Endothelial cell of umbilical vein (primary cell): ENCODE data around the gene XYLT1. TPM values are rescaled to one million over a fixed set of nuclear protein-coding genes. Genes with fewer than 3 reads are reported as not detected.

Experiments
- BruUV-seq: library from RNA; stranded (reverse); fragments of 400-500 nt; replicated peaks from 2 replicates; lab custom pipeline; 2021; lab: Mats Ljungman, UMichigan
- CTCF ChIA-PET: fragments of 300-600, 350-600 bp; sonication (Branson Sonifier 250); formaldehyde crosslinking; loops from one replicate; lab custom pipeline; 2021; ENCODE audit warnings: antibody characterized with exemption, inconsistent platforms; lab: Charles Lee
- POLR2A ChIA-PET: fragments of 300-600, 350-600 bp; sonication (Branson Sonifier 250); formaldehyde crosslinking; loops from one replicate; lab custom pipeline; 2021; ENCODE audit warnings: antibody characterized with exemption, inconsistent platforms; lab: Charles Lee
- DNase-seq: peaks from one replicate; pipeline ENCODE4 v3.0.0-alpha.2; 2011; ENCODE audit warnings: low read depth, low spot score
- FAIRE-seq: peaks from 2 replicates; lab custom pipeline; 2011; peaks lifted over from hg19 to GRCh38; lab: Jason Lieb, UNC
- H2AFZ ChIP-seq: 2 replicates; pipeline ENCODE4 v1.6.0; 2012; ENCODE audit warnings: low read depth, low read length, control low read depth, inconsistent platforms
- H3K27ac ChIP-seq: 2 replicates; pipeline ENCODE4 v1.5.1; 2011; ENCODE audit warnings: low read depth, mild to moderate bottlenecking, control low read depth, low read length, moderate library complexity; ENCODE audit not compliant: insufficient read depth
- H3K27me3 ChIP-seq, 2 experiments: 2 replicates each; pipeline versions ENCODE4 v1.6.0 to v1.6.1; 2011; ENCODE audit warnings: low read length in 2 of 2, mixed read lengths in 1 of 2; ENCODE audit not compliant: control insufficient read depth in 2 of 2, insufficient read depth in 2 of 2
- H3K36me3 ChIP-seq, 2 experiments: 2 replicates in 1 of 2; 3 replicates in 1 of 2; pipeline ENCODE4 v1.5.1; 2011; ENCODE audit warnings: low read length in 2 of 2, mild to moderate bottlenecking in 1 of 2, moderate library complexity in 1 of 2; ENCODE audit not compliant: control insufficient read depth in 2 of 2, insufficient read depth in 2 of 2; ENCODE audit errors: extremely low read depth in 1 of 2
- H3K4me1 ChIP-seq: 3 replicates; pipeline ENCODE4 v1.5.1; 2011; ENCODE audit warnings: mild to moderate bottlenecking, low read length; ENCODE audit not compliant: control insufficient read depth, insufficient read depth; ENCODE audit errors: extremely low read depth
- H3K4me2 ChIP-seq: 2 replicates; pipeline ENCODE4 v1.6.1; 2011; ENCODE audit warnings: low read length, control low read depth, mixed read lengths; ENCODE audit not compliant: insufficient read depth
- H3K4me3 ChIP-seq, 3 experiments: fragments of 200-600 bp in 1 of 3; sonication (generic), shearing (Covaris generic) in 1 of 3; replicated peaks in 1 of 3; 2 replicates each; pipeline ENCODE4 v1.5.1; 2011 to 2016; ENCODE audit warnings: control low read depth in 3 of 3, low read length in 3 of 3, mild to moderate bottlenecking in 2 of 3, inconsistent platforms in 1 of 3, low read depth in 1 of 3, moderate library complexity in 1 of 3; ENCODE audit not compliant: insufficient read depth in 1 of 3
- H3K79me2 ChIP-seq: 2 replicates; pipeline ENCODE4 v1.6.0; 2012; ENCODE audit warnings: low read length, inconsistent platforms; ENCODE audit not compliant: control insufficient read depth, insufficient read depth
- H3K9ac ChIP-seq: replicated peaks from 2 replicates; pipeline ENCODE3; 2011; ENCODE audit warnings: low read length, control low read depth; ENCODE audit not compliant: insufficient read depth; ENCODE audit errors: extremely low read depth
- H3K9me1 ChIP-seq: replicated peaks from 3 replicates; pipeline ENCODE4 v1.6.0; 2011; ENCODE audit warnings: mild to moderate bottlenecking, low read length; ENCODE audit not compliant: control insufficient read depth, insufficient read depth; ENCODE audit errors: extremely low read depth
- H3K9me3 ChIP-seq: replicated peaks from 2 replicates; pipeline ENCODE4 v1.5.1; 2012; ENCODE audit warnings: low read length, inconsistent platforms; ENCODE audit not compliant: control insufficient read depth, insufficient read depth
- H4K20me1 ChIP-seq: replicated peaks from 2 replicates; pipeline ENCODE3; 2011; ENCODE audit warnings: mild to moderate bottlenecking, low read length; ENCODE audit not compliant: control insufficient read depth, insufficient read depth; ENCODE audit errors: extremely low read depth
- EZH2 ChIP-seq: IDR thresholded peaks from 2 replicates; pipeline ENCODE4 v1.6.1; 2012; ENCODE audit warnings: borderline replicate concordance, low read depth, mild to moderate bottlenecking, moderate library complexity, low read length, inconsistent platforms; ENCODE audit not compliant: severe bottlenecking
- FOS ChIP-seq: IDR thresholded peaks from 2 replicates; pipeline ENCODE4 v1.6.1; 2011; ENCODE audit warnings: mild to moderate bottlenecking, low read length, moderate library complexity, borderline replicate concordance; ENCODE audit not compliant: insufficient read depth
- GATA2 ChIP-seq: IDR thresholded peaks from 2 replicates; pipeline ENCODE4 v1.7.0; 2011; ENCODE audit warnings: low read depth, mild to moderate bottlenecking, moderate library complexity, mixed read lengths, low read length; ENCODE audit not compliant: insufficient read length, insufficient read depth
- JUN ChIP-seq: IDR thresholded peaks from 2 replicates; pipeline ENCODE4 v1.6.1; 2011; ENCODE audit warnings: borderline replicate concordance, low read depth; ENCODE audit not compliant: insufficient read length, insufficient read depth
- POLR2AphosphoS5 ChIP-seq: IDR thresholded peaks from 2 replicates; pipeline ENCODE4 v1.6.1; 2012; ENCODE audit warnings: low read depth, mild to moderate bottlenecking, control low read depth, low read length, moderate library complexity; ENCODE audit not compliant: insufficient read depth
- dilution Hi-C: fragments of 300-500 bp; cut with MboI; formaldehyde crosslinking; loops from one replicate; pipeline ENCODE4 v1.15.0; 2019; ENCODE audit warnings: low sequenced_read_pairs; ENCODE audit not compliant: extremely low pct_ligation_motif_present
- intact Hi-C: fragments of 100-400 bp; cut with micrococcal nuclease; formaldehyde crosslinking; loops from one replicate; pipeline ENCODE4 v1.10.0; 2022
- polyA plus RNA-seq, 4 experiments: library from polyadenylated mRNA; depleted of rRNA in 3 of 4; stranded (reverse) in 3 of 4; unstranded in 1 of 4; fragments of >200 nt; gene quantifications; 2 replicates each; pipeline versions ENCODE4 v1.2.1 to v1.2.3, GENCODE V29; 2011 to 2012; ENCODE audit warnings: missing spikeins in 1 of 4
- total RNA-seq: library from RNA; stranded (reverse); gene quantifications from 2 replicates; pipeline ENCODE4 v1.2.3, GENCODE V29; 2021

The XYLT1 gene
- total and polyA plus RNA-seq, 2 donors (not counting 3 experiments of a cell fraction or from before 2014, with no cell fraction given) = 0.63 to 2.9 TPM

- no TSS peak for BruUV-seq
- Histone ChIP-seq H3K36me3 (no peaks in the 10 kb centered on the region), H3K4me2 (no peak overlapping the region), H3K27ac (no peak overlapping the region), H3K9ac (no peak overlapping the region), H3K9me1 (no peaks in the 10 kb centered on the region), H3K79me2 (no peaks in the 10 kb centered on the region), H4K20me1 (no peaks in the 10 kb centered on the region), H3K27me3 (no peaks in the 10 kb centered on the region), H3K4me3 (no peak overlapping the region), H3K4me1 (peaks cover 18% of the 10 kb centered on the region), H2AFZ (no peak overlapping the region), H3K9me3 (no peaks in the 10 kb centered on the region)
- FAIRE-seq (no peak), DNase-seq (no peak)
- POLR2A ChIA-PET = no interaction called here
- intact Hi-C loops = no loop called here
- CTCF ChIA-PET = no interaction called here
- no peak for TF ChIP-seq EZH2
- TF ChIP-seq JUN = no peak
- dilution Hi-C loops = no loop called here
Observed at GRCh38 chr16:17382949-17383863, 87.6 kb downstream of the XYLT1 start.

- Histone ChIP-seq H3K9ac (no peak overlapping the region), H3K4me2 (no peak overlapping the region), H3K36me3 (no peaks in the 10 kb centered on the region), H3K79me2 (no peaks in the 10 kb centered on the region), H3K27me3 (no peaks in the 10 kb centered on the region), H3K4me1 (peaks cover 18% of the 10 kb centered on the region), H2AFZ (no peak overlapping the region), H3K4me3 (no peak overlapping the region), H3K9me3 (no peaks in the 10 kb centered on the region), H3K27ac (no peak overlapping the region), H3K9me1 (no peaks in the 10 kb centered on the region), H4K20me1 (no peaks in the 10 kb centered on the region)
- ChIA-PET POLR2A (no interaction called here), CTCF (no interaction called here)
- TF ChIP-seq GATA2 = no peak
- no peak for TF ChIP-seq FOS
- TF ChIP-seq JUN = no peak
- TF ChIP-seq EZH2 = no peak
- no peak for TF ChIP-seq POLR2AphosphoS5
- dilution Hi-C loops (no loop called here), intact Hi-C loops (no loop called here)
- BruUV-seq = no TSS peak
- DNase-seq (no peak), FAIRE-seq (no peak)
Observed at GRCh38 chr16:17382514-17382913, 88.2 kb downstream of the XYLT1 start.
